PC-3 (cell line): ENCODE measurements around the gene AGO3.

Source experiments
- CTCF ChIP-seq: fragments of 300-600 bp; sonication (generic); conservative IDR thresholded peaks from 2 replicates; pipeline ENCODE4 v1.5.1; 2017; ENCODE audit warnings: antibody characterized with exemption, low read depth, mild to moderate bottlenecking, low read length
- EZH2 ChIP-seq: fragments of 300-600 bp; sonication (generic); IDR thresholded peaks from one replicate; pipeline ENCODE4 v1.6.1; 2017; ENCODE audit warnings: antibody characterized with exemption, mild to moderate bottlenecking, low read length; ENCODE audit not compliant: unreplicated experiment
- EZH2phosphoT487 ChIP-seq: fragments of 300-600 bp; sonication (generic); IDR thresholded peaks from 2 replicates; pipeline ENCODE4 v1.6.1; 2018; ENCODE audit warnings: mild to moderate bottlenecking, antibody characterized with exemption, low read length, borderline replicate concordance

- no peak for TF ChIP-seq EZH2
- no peak for TF ChIP-seq CTCF
- no peak for TF ChIP-seq EZH2phosphoT487
These were observed 177.4 kb downstream of the AGO3 start for GRCh38 chr1:36108314-36108713.
